CD4-positive, alpha-beta T cell (primary cell): ENCODE results near the gene SLC15A4. TPM values are rescaled to one million over a fixed set of nuclear protein-coding genes. Genes with fewer than 3 reads are reported as not detected.

Experiments used
- ATAC-seq: fragments of 200-7000 bp; cut with Tn5 transposase; one replicate; pipeline ENCODE4 v1.10.0; 2022; ENCODE audit warnings: mild to moderate bottlenecking; ENCODE audit not compliant: poor library complexity
- CTCF ChIA-PET: fragments of 350-600 bp; sonication (Branson Sonifier 250); formaldehyde crosslinking; loops from one replicate; lab custom pipeline; 2021; ENCODE audit warnings: antibody characterized with exemption, inconsistent platforms; lab: Charles Lee
- POLR2A ChIA-PET: fragments of 350-600 bp; sonication (Branson Sonifier 250); formaldehyde crosslinking; loops from one replicate; lab custom pipeline; 2021; ENCODE audit warnings: antibody characterized with exemption, inconsistent platforms; lab: Charles Lee
- DNase-seq, 14 experiments: peaks; one replicate each; pipeline ENCODE4 v3.0.0-alpha.2; 2013 to 2020; ENCODE audit warnings: mixed read lengths in 2 of 14
- H3K27ac ChIP-seq, 2 donors: one replicate each; pipeline versions ENCODE4 v1.5.1 to v1.7.0; 2013; ENCODE audit warnings: low read length in 2 of 2, low read depth in 1 of 2, mild to moderate bottlenecking in 1 of 2
- H3K27me3 ChIP-seq, 2 experiments: 1 replicate in 1 of 2; 2 replicates in 1 of 2; pipeline versions ENCODE4 v1.6.1 to v1.7.0; 2013; ENCODE audit warnings: low read length in 2 of 2, control low read depth in 1 of 2, mild to moderate bottlenecking in 1 of 2, moderate library complexity in 1 of 2; ENCODE audit not compliant: insufficient read depth in 2 of 2, control insufficient read depth in 1 of 2
- H3K36me3 ChIP-seq: one replicate; pipeline ENCODE4 v1.6.1; 2013; ENCODE audit warnings: low read length, control low read depth; ENCODE audit not compliant: insufficient read depth
- H3K4me1 ChIP-seq: one replicate; pipeline ENCODE4 v1.6.1; 2013; ENCODE audit warnings: low read length, control low read depth; ENCODE audit not compliant: insufficient read depth
- H3K4me3 ChIP-seq: one replicate; pipeline ENCODE4 v1.5.1; 2013; ENCODE audit warnings: mild to moderate bottlenecking, low read length, moderate library complexity
- H3K9me3 ChIP-seq, 2 experiments: 1 replicate in 1 of 2; 2 replicates in 1 of 2; pipeline versions ENCODE4 v1.6.1 to v1.7.0; 2013; ENCODE audit warnings: low read length in 2 of 2, mild to moderate bottlenecking in 2 of 2, control low read depth in 1 of 2, moderate library complexity in 1 of 2; ENCODE audit not compliant: control insufficient read depth in 1 of 2, insufficient read depth in 1 of 2
- H3K27ac Mint-ChIP-seq: one replicate; pipeline ENCODE4 v1.8.0; 2020; ENCODE audit warnings: mixed read lengths
- H3K27me3 Mint-ChIP-seq: one replicate; pipeline ENCODE4 v1.8.0; 2021; ENCODE audit warnings: mixed read lengths
- H3K36me3 Mint-ChIP-seq: one replicate; pipeline ENCODE4 v1.8.0; 2021; ENCODE audit warnings: low read depth, mixed read lengths
- H3K4me1 Mint-ChIP-seq: one replicate; pipeline ENCODE4 v1.8.0; 2021; ENCODE audit warnings: low read depth, mixed read lengths
- H3K4me3 Mint-ChIP-seq: one replicate; pipeline ENCODE4 v1.8.0; 2020; ENCODE audit warnings: mild to moderate bottlenecking, mixed read lengths
- H3K9me3 Mint-ChIP-seq: one replicate; pipeline ENCODE4 v1.8.0; 2020; ENCODE audit warnings: mixed read lengths
- CTCF ChIP-seq: fragments of 200-600 bp; IDR thresholded peaks from one replicate; pipeline ENCODE4 v1.8.0; 2022; ENCODE audit warnings: antibody characterized with exemption, mild to moderate bottlenecking
- intact Hi-C, 2 experiments: fragments of 100-400 bp; cut with DNase I in 1 of 2; cut with micrococcal nuclease in 1 of 2; formaldehyde crosslinking; loops; one replicate each; pipeline versions ENCODE4 v1.15.1 to v1.9.0; 2023 to 2025; cut with DNase I, micrococcal nuclease
- total RNA-seq, 174 experiments: library from RNA in 2 of 174; stranded (reverse) in 2 of 174; gene quantifications; one replicate each; pipeline ENCODE4 v1.2.3 and lab custom pipeline; 2021 to 2026

Gene SLC15A4
- total RNA-seq, 2 experiments from 2014 or later, result 18.4 to 18.5 TPM

DNA sequence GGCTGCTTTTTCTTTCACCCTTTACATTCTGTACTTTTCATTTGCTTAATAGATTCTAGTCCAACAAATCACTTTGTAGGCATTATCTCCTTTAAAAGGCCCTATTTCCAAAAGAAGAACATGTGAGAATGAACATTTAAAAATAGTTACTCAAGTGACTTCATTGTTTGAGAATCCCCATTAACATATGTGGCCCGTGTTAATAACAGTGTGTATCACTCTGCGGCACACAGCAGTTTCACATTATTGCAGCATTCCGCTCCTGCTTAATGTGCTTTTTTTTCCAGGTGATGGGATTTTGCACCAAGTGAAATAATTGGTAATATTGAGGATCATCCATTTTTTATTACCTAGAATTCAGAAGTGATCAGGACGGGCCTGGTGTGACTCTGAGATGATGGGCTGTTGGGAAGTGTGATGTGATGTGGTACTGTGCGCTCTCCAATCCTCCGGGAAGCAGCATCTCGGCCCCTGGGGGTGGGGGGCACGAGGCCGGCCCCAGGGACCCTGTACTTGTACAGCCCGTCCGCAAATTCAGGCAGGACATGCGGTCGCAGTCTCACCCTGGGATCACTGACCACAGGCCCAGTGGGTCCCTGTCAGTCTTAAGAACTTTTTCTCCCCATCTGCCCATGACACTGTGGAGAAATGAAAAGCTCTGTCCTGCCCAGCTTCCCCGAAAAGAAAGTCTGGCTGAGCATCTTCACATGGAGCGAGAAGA, 32.9 kb downstream of the SLC15A4 start:
- Histone ChIP-seq H3K27me3 (no peaks in the 10 kb centered on the region), H3K9me3 (no peaks in the 10 kb centered on the region), H3K4me3 (no peak overlapping the region), H3K27ac (no peak overlapping the region), H3K4me1 (peaks cover 27% of the 10 kb centered on the region), H3K36me3 (peaks cover 23% of the 10 kb centered on the region)
- ATAC-seq (no peak), DNase-seq (no peak)
- Mint-ChIP-seq H3K4me1 (peaks cover 10% of the 10 kb centered on the region), H3K27me3 (no peaks in the 10 kb centered on the region), H3K27ac (no peak overlapping the region), H3K9me3 (no peaks in the 10 kb centered on the region), H3K36me3 (peaks cover 41% of the 10 kb centered on the region), H3K4me3 (no peak overlapping the region)
- intact Hi-C loops, result no loop called here
- no peak for TF ChIP-seq CTCF
- CTCF ChIA-PET, result no interaction called here
- POLR2A ChIA-PET, result no interaction called here

- H3K36me3 ChIP-seq, result peaks cover 17% of the 10 kb centered on the region
- peaks cover 21% of the 10 kb centered on the region for H3K4me1 ChIP-seq
Observed at GRCh38 chr12:128790221-128790620, 33.5 kb downstream of the SLC15A4 start.

DNA sequence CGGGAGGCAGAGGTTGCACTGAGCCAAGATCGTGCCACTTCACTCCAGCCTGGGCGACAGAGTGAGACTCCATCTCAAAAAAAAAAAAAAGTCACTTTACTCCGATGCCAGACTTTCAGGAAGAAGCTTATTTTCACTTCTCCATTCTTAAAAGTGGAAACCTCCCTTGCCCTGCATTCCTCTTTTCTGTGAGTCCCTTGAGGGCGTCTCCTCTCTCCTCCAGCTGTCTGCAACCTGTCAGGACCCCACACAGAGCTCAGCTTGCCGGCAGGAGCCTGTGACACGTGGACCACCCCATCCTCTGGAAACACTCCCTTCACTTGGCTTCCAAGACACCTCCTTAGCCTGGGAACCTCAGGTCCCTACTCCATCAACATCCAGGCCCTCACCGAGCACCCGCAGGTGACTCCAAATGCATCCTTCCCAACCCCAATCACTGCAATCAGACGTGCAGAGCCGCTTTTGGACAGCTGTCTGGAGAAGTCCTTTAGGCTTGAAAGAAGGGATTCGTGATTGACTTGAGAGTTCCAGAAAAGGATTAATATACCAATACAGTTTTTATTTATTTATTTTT, 34.3 kb downstream of the SLC15A4 start:
- Mint-ChIP-seq H3K9me3 (no peaks in the 10 kb centered on the region), H3K4me1 (peaks cover under 1% of the 10 kb centered on the region), H3K27ac (no peak overlapping the region), H3K27me3 (no peaks in the 10 kb centered on the region), H3K36me3 (peaks cover 28% of the 10 kb centered on the region), H3K4me3 (no peak overlapping the region)
- intact Hi-C loops, result no loop called here
- DNase-seq (peak in 2 of 14 experiments; percentile 27 to 29), ATAC-seq (no peak)
- POLR2A ChIA-PET, result no interaction called here
- TF ChIP-seq CTCF, result no peak
- Histone ChIP-seq H3K4me3 (no peak overlapping the region), H3K4me1 (peaks cover 13% of the 10 kb centered on the region), H3K27ac (no peak overlapping the region), H3K9me3 (no peaks in the 10 kb centered on the region), H3K36me3 (peaks cover 14% of the 10 kb centered on the region), H3K27me3 (no peaks in the 10 kb centered on the region)
- CTCF ChIA-PET, result no interaction called here

More at GRCh38 chr12:128790221-128790620, 33.5 kb downstream of the SLC15A4 start:
- no peaks in the 10 kb centered on the region for H3K27me3 ChIP-seq
- Mint-ChIP-seq H3K27me3 (no peaks in the 10 kb centered on the region), H3K4me3 (no peak overlapping the region), H3K9me3 (no peaks in the 10 kb centered on the region), H3K27ac (no peak overlapping the region), H3K4me1 (peaks cover 8% of the 10 kb centered on the region), H3K36me3 (peaks cover 36% of the 10 kb centered on the region)
- H3K9me3 ChIP-seq, result no peaks in the 10 kb centered on the region
- no peak for DNase-seq
- no peak overlapping the region for H3K27ac ChIP-seq
- no peak for TF ChIP-seq CTCF
- intact Hi-C loops, result no loop called here
- ATAC-seq, result no peak
- H3K4me3 ChIP-seq, result no peak overlapping the region
- ChIA-PET CTCF (no interaction called here), POLR2A (no interaction called here)
